Uterus (tissue), 2 donors: ENCODE measurements around the gene RGL4.

Experiments used
- CTCF ChIP-seq, 4 experiments: fragments of 200-600 bp in 2 of 4; fragments of 450-650 bp in 2 of 4; sonication (generic) in 2 of 4; IDR thresholded peaks; one replicate each; pipeline ENCODE4 v1.5.1; 2016 to 2019; ENCODE audit warnings: antibody characterized with exemption in 4 of 4, mild to moderate bottlenecking in 2 of 4, moderate library complexity in 1 of 4
- POLR2A ChIP-seq, 2 donors: fragments of 450-650 bp; IDR thresholded peaks; one replicate each; pipeline ENCODE4 v1.6.1; 2016; ENCODE audit warnings: antibody characterized with exemption in 2 of 2, mild to moderate bottlenecking in 1 of 2, moderate library complexity in 1 of 2

GRCh38 chr22:23670378-23671295 is 20.2 kb upstream of the RGL4 start:
- TF ChIP-seq POLR2A (IDR thresholded peaks at IDR 0.05) = no peak
- TF ChIP-seq CTCF (IDR thresholded peaks at IDR 0.05) = no peak
